ENCODE measurements around the gene DPYD.

The DPYD gene

GRCh38 chr1:97135972-97136371 is 784.9 kb downstream of the DPYD start:
- no peak for TF ChIP-seq CTCF (IDR thresholded peaks at IDR 0.05; ENCODE audit: borderline replicate concordance, insufficient read depth, low read depth, low read length)
- no peak overlapping the region for H3K4me3 ChIP-seq (ENCODE audit: low read depth, low read length)

DNA sequence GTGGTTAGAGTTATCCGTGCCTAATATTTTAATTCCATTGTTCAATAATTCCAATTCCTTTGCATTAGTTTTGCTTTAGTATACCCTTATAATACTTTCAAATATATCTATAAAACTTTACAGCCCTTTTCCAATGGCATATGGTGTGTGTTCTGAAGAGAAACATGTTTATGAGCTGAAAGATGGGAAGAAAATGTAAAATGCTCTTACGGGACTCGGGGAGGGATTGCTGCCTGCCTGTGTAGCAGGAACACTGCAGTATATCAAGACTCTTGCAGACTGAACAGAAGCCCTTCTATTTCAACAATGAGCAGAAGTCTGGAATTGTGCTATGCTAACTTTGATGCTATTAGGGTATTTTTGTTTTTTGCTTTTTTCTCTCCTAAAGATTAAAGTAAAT is 792.4 kb downstream of the DPYD start:
- H3K4me3 ChIP-seq (ENCODE audit: low read depth, low read length): no peak overlapping the region
- TF ChIP-seq CTCF (IDR thresholded peaks at IDR 0.05; ENCODE audit: borderline replicate concordance, insufficient read depth, low read depth, low read length): no peak

DNA sequence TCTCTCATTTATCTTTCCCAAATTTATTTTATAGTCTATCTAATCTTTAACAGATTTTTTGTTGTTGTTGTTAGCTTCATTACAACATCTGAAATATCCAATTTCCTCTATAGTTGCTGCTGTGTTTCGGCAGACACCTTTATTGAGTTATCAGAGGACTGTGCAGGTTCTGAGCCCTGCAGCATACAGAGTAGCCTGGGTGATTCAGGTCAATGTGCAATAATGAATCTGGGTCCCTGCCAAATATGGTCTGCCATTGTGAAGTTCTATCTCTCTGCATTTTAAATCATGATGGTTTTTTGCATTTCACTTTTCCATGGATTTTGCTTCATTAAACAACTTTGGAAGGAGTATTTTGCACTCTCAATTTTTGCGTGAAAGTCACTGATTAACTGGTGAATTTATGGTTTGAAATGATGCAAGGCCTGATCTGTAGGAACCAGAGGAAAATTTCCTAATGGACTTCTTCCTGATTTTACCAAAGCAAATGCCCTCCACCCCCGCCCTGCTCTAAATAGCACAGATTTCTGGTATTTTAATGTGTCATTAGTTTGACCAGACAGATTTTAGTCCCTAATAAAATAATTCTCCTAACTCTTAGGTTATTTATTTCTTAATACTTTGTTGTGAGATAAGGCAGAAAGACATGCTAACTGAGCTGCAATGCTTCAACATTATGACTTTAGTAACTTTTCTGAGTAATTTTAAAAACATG is 797.0 kb downstream of the DPYD start:
- no peak overlapping the region for H3K4me3 ChIP-seq (ENCODE audit: low read depth, low read length)
- no peak for TF ChIP-seq CTCF (IDR thresholded peaks at IDR 0.05; ENCODE audit: borderline replicate concordance, insufficient read depth, low read depth, low read length)

DNA sequence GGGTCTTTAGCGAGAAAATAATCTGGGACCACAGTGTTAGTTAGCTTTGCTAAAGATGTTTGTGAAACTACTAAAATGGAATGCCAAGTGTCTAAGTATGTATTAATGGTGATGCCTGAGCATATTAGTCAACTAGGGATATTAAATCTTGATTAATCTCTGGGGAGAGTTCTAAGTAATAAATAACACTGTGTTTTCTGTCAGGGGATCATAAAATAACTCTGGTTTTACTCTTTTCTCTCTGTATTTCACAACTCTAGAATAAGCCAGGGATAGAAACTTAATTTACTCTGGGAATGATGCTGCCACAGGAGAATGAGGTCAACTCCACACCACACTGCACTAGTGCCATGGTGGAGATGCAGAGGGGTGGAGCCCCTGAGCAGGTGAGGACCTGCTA is 800.0 kb downstream of the DPYD start:
- TF ChIP-seq CTCF (IDR thresholded peaks at IDR 0.05; ENCODE audit: borderline replicate concordance, insufficient read depth, low read depth, low read length): no peak
- H3K4me3 ChIP-seq (ENCODE audit: low read depth, low read length): no peak overlapping the region

- TF ChIP-seq CTCF (IDR thresholded peaks at IDR 0.05; ENCODE audit: borderline replicate concordance, insufficient read depth, low read depth, low read length): no peak
- no peak overlapping the region for H3K4me3 ChIP-seq (ENCODE audit: low read depth, low read length)
Measured at GRCh38 chr1:97119260-97120158, 801.3 kb downstream of the DPYD start.

DNA sequence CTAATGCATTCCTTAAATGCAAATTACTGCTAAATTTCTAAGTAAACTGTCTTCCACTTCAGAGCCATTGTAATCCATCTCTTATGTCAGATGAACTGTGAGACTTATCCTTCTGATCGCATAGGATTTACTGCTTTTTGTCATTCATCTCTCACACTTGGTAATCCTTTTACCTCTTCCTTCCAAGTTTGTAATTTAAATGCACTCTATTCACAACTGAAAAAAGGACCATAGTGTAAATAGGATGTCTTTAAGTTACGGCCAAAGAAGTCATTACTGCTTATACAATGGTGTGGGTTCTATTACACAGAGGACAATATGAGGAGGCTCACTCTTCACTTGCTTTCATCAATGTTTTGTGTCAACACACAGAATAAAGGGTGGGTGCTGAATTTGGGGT is 806.0 kb downstream of the DPYD start:
- TF ChIP-seq CTCF (IDR thresholded peaks at IDR 0.05; ENCODE audit: borderline replicate concordance, insufficient read depth, low read depth, low read length): no peak
- no peak overlapping the region for H3K4me3 ChIP-seq (ENCODE audit: low read depth, low read length)
